Measurements from ENCODE around the gene MAP2. TPM values are rescaled to one million over a fixed set of nuclear protein-coding genes. Genes with fewer than 3 reads are reported as not detected.

Gene MAP2
- total and polyA plus RNA-seq, 8 donors: 2.1 to 24.6 (median 11.8) TPM

DNA sequence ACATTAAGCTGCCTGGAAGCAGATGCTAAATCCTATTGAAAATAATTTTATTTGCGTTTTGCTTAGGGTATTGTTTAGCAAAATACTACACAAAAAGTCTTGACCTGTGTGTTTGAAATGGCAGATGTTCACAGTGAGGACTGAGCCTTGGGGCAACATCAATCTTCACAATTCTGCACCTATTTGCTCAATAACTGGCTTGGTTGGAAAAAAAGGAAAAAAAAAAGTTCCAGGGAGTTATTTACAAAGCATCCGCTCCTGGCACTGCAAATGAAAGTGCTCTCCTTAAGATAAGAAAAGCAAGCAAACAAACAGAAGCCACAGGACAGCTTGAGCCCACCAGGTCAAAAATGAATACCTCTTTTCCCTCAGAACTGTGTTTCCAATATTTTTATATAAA is 77.7 kb downstream of the MAP2 start:
- intact Hi-C loops (cut with DNase I; ENCODE audit: low total_unique reads): no loop called here
- Histone ChIP-seq H3K27me3 (no peaks in the 10 kb centered on the region), H3K4me3 (no peak overlapping the region), H3K4me1 (peaks cover 4 to 16% (median 10%) of the 10 kb centered on the region in 4 donors), H3K9me3 (peaks cover 0 to 15% (median 3%) of the 10 kb centered on the region in 4 donors), H3K27ac (no peak overlapping the region), H3K36me3 (no peaks in the 10 kb centered on the region)
- DNase-seq: peak in 1 of 2 donors; percentile 31
- TF ChIP-seq EP300 (IDR thresholded peaks at IDR 0.05) (no peak), POLR2AphosphoS5 (IDR thresholded peaks at IDR 0.05) (no peak), POLR2A (IDR thresholded peaks at IDR 0.05) (no peak)
- TF ChIP-seq, protein P1, sequence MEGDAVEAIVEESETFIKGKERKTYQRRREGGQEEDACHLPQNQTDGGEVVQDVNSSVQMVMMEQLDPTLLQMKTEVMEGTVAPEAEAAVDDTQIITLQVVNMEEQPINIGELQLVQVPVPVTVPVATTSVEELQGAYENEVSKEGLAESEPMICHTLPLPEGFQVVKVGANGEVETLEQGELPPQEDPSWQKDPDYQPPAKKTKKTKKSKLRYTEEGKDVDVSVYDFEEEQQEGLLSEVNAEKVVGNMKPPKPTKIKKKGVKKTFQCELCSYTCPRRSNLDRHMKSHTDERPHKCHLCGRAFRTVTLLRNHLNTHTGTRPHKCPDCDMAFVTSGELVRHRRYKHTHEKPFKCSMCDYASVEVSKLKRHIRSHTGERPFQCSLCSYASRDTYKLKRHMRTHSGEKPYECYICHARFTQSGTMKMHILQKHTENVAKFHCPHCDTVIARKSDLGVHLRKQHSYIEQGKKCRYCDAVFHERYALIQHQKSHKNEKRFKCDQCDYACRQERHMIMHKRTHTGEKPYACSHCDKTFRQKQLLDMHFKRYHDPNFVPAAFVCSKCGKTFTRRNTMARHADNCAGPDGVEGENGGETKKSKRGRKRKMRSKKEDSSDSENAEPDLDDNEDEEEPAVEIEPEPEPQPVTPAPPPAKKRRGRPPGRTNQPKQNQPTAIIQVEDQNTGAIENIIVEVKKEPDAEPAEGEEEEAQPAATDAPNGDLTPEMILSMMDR (IDR thresholded peaks at IDR 0.05): no peak
- 32 to 58% (median 36%) methylated on average over 2 of the region's 2 CpGs for WGBS, 5 donors

DNA sequence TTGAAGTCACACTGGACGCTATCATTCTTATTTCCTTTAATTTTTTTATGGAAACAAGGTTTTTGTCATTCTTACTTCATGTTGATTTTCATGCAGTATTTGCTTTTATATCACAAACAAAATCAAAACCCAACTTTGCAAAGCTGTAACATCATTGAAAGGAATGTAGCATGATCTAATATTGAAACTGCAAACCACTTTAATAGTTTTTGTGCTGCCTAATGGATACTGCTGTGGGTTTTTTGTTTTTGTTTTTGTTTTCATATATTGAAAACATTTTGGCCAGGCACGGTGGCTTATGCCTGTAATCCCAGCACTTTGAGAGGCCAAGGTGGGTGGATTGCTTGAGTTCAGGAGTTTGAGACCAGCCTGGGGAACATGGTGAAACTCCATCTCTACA is 81.6 kb downstream of the MAP2 start:
- Histone ChIP-seq H3K4me3 (no peak overlapping the region), H3K4me1 (peaks cover 0 to 9% (median 3%) of the 10 kb centered on the region in 4 donors), H3K9me3 (no peaks in the 10 kb centered on the region), H3K36me3 (no peaks in the 10 kb centered on the region), H3K27ac (no peak overlapping the region), H3K27me3 (no peaks in the 10 kb centered on the region)
- TF ChIP-seq POLR2A (IDR thresholded peaks at IDR 0.05): no peak
- no peak for TF ChIP-seq POLR2AphosphoS5 (IDR thresholded peaks at IDR 0.05)
- no peak for TF ChIP-seq EP300 (IDR thresholded peaks at IDR 0.05)
- DNase-seq: no peak
- intact Hi-C loops (cut with DNase I; ENCODE audit: low total_unique reads): no loop called here
- WGBS, 5 donors: 63 to 83% (median 77%) methylated on average over 2 of the region's 2 CpGs

DNA sequence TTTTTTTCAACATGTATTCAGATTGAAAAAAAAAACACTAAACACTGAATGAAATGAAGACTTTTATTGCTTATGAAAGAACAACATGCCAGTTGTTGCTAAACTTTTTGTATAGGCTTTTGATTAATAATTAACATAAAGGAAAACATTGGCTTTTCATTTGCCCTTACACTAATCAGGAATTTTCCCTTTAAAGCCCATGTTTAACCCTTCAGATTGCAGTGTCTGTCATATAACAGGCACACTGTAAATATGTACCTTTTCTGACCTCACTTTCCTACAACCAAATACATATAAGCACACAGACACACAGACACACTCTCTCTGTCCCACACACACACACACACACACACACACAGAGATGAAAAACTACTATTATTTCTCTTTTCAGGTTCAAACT is 84.4 kb downstream of the MAP2 start:
- DNase-seq: peak in 1 of 2 donors; percentile 39
- intact Hi-C loops (cut with DNase I; ENCODE audit: low total_unique reads): no loop called here
- Histone ChIP-seq H3K27me3 (no peaks in the 10 kb centered on the region), H3K9me3 (no peaks in the 10 kb centered on the region), H3K36me3 (no peaks in the 10 kb centered on the region), H3K27ac (no peak overlapping the region), H3K4me1 (no peaks in the 10 kb centered on the region), H3K4me3 (no peak overlapping the region)
- TF ChIP-seq EP300 (IDR thresholded peaks at IDR 0.05): no peak
- TF ChIP-seq, protein P1 (IDR thresholded peaks at IDR 0.05): no peak
- TF ChIP-seq POLR2A (IDR thresholded peaks at IDR 0.05): no peak
- no peak for TF ChIP-seq POLR2AphosphoS5 (IDR thresholded peaks at IDR 0.05)

DNA sequence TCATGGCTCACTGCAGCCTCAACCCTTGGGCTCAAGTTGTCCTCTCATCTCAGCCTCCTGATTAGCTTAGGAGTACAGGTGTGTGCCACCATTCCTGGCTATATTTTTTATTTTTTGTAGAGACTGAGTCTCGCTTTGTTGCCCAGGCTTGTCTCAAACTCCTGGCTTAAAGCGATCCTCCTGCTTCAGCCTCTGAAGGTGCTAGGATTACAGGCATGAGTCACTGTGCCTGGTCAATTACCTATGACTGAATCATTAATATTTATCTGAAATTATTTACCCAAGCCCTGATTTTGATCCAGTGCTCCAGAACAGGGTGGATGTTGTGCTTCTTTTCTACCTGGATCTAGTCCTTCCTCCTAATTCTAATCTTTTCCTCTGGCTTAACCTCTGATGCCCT is 87.8 kb downstream of the MAP2 start:
- H3K27me3 ChIP-seq: no peaks in the 10 kb centered on the region

DNA sequence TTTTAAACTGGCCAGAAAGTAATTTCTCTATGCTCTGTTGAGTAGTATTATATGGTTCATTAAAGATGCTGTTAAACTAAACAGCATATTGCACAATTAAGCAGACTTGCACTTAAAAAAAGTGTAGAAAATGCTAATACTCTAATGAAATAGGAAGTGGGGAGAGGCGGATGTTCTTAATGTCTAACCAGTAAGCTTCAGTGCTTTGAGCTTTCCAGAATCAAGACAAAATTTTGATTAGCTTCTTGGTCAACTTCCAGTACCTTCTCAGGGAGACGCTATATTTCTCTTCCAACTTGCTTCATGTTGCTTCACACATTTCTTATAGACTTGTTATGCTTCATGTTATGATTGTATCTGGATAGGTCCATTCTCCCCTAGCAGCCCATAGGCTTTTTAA is 89.1 kb downstream of the MAP2 start:
- Histone ChIP-seq H3K4me1 (no peaks in the 10 kb centered on the region), H3K27me3 (no peaks in the 10 kb centered on the region), H3K9me3 (no peaks in the 10 kb centered on the region), H3K36me3 (no peaks in the 10 kb centered on the region), H3K4me3 (no peak overlapping the region), H3K27ac (no peak overlapping the region)
- no peak for DNase-seq
- 82 to 92% (median 90%) methylated on average over 2 of the region's 2 CpGs for WGBS, 5 donors
- intact Hi-C loops (cut with DNase I; ENCODE audit: low total_unique reads): no loop called here
- no peak for TF ChIP-seq POLR2A (IDR thresholded peaks at IDR 0.05)
- TF ChIP-seq EP300 (IDR thresholded peaks at IDR 0.05): no peak
- no peak for TF ChIP-seq POLR2AphosphoS5 (IDR thresholded peaks at IDR 0.05)
- TF ChIP-seq, protein P1 (IDR thresholded peaks at IDR 0.05): no peak

More for the DNA sequence above, 87.8 kb downstream of the MAP2 start:
- Histone ChIP-seq H3K4me1 (no peaks in the 10 kb centered on the region), H3K36me3 (no peaks in the 10 kb centered on the region), H3K27ac (no peak overlapping the region), H3K4me3 (no peak overlapping the region), H3K9me3 (no peaks in the 10 kb centered on the region)
- no peak for DNase-seq
- intact Hi-C loops (cut with DNase I; ENCODE audit: low total_unique reads): no loop called here
- WGBS, 5 donors: 67 to 90% (median 86%) methylated on average over 2 of the region's 2 CpGs
- TF ChIP-seq, protein P1 (IDR thresholded peaks at IDR 0.05): no peak
- TF ChIP-seq EP300 (IDR thresholded peaks at IDR 0.05): no peak
- no peak for TF ChIP-seq POLR2A (IDR thresholded peaks at IDR 0.05)
- TF ChIP-seq POLR2AphosphoS5 (IDR thresholded peaks at IDR 0.05): no peak
